Measurements from ENCODE around the gene CCAR1. TPM values are rescaled to one million over a fixed set of nuclear protein-coding genes. Genes with fewer than 3 reads are reported as not detected.

CCAR1 gene
- polyA plus RNA-seq, 1 donor from 2014 or later = 51.4 TPM

- Histone ChIP-seq H3K9me3 (ENCODE audit: low read length) (no peaks in the 10 kb centered on the region), H3K9ac (ENCODE audit: low read length) (no peak overlapping the region), H3K36me3 (ENCODE audit: insufficient read depth, low read length) (no peaks in the 10 kb centered on the region), H3K27me3 (ENCODE audit: insufficient read depth, low read depth, low read length) (no peaks in the 10 kb centered on the region), H3K79me2 (replicated peaks; ENCODE audit: insufficient read depth, low read length) (no peaks in the 10 kb centered on the region), H2AFZ (ENCODE audit: low read depth, low read length) (no peak overlapping the region), H3K4me3 (ENCODE audit: low read length) (no peak overlapping the region), H3K4me2 (ENCODE audit: low read length) (no peak overlapping the region), H4K20me1 (ENCODE audit: insufficient read depth) (no peaks in the 10 kb centered on the region), H3K9me2 (ENCODE audit: insufficient read depth, low read length) (no peaks in the 10 kb centered on the region), H3F3A (ENCODE audit: insufficient read depth, low read length, poor library complexity, severe bottlenecking) (no peaks in the 10 kb centered on the region), H3K27ac (ENCODE audit: low read length) (no peak overlapping the region)
- TF ChIP-seq EP300 (conservative IDR thresholded peaks at IDR 0.05; ENCODE audit: poor library complexity, severe bottlenecking) (no peak), SMC3 (conservative IDR thresholded peaks at IDR 0.05; ENCODE audit: poor library complexity) (no peak)
Observed at GRCh38 chr10:68787813-68788212, 66.8 kb downstream of the CCAR1 start.

GRCh38 chr10:68790476-68790875 is 69.4 kb downstream of the CCAR1 start:
- no peak overlapping the region for H3K9ac ChIP-seq (ENCODE audit: low read length)
- H4K20me1 ChIP-seq (ENCODE audit: insufficient read depth) = no peaks in the 10 kb centered on the region
- H3K9me3 ChIP-seq (ENCODE audit: low read length) = no peaks in the 10 kb centered on the region
- no peak overlapping the region for H3K27ac ChIP-seq (ENCODE audit: low read length)
- no peaks in the 10 kb centered on the region for H3K9me2 ChIP-seq (ENCODE audit: insufficient read depth, low read length)
- no peak overlapping the region for H3K4me3 ChIP-seq (ENCODE audit: low read length)
- H3K36me3 ChIP-seq (ENCODE audit: insufficient read depth, low read length) = no peaks in the 10 kb centered on the region
- H3K27me3 ChIP-seq (ENCODE audit: insufficient read depth, low read depth, low read length) = no peaks in the 10 kb centered on the region
- no peak overlapping the region for H3K4me2 ChIP-seq (ENCODE audit: low read length)
- no peaks in the 10 kb centered on the region for H3F3A ChIP-seq (ENCODE audit: insufficient read depth, low read length, poor library complexity, severe bottlenecking)
- H3K79me2 ChIP-seq (replicated peaks; ENCODE audit: insufficient read depth, low read length) = no peaks in the 10 kb centered on the region
- H2AFZ ChIP-seq (ENCODE audit: low read depth, low read length) = no peak overlapping the region
- TF ChIP-seq MXI1 (conservative IDR thresholded peaks at IDR 0.05; ENCODE audit: poor library complexity, severe bottlenecking) (no peak), EZH2 (IDR thresholded peaks at IDR 0.05; ENCODE audit: borderline replicate concordance, insufficient read depth, low read length, poor library complexity, severe bottlenecking) (no peak), CTCF (IDR thresholded peaks at IDR 0.05; ENCODE audit: poor library complexity, severe bottlenecking) (no peak), POLR2AphosphoS5 (IDR thresholded peaks at IDR 0.05) (no peak), RAD21 (conservative IDR thresholded peaks at IDR 0.05) (no peak), SMC3 (conservative IDR thresholded peaks at IDR 0.05; ENCODE audit: poor library complexity) (no peak), TAF1 (IDR thresholded peaks at IDR 0.05; ENCODE audit: low read depth) (no peak), EP300 (conservative IDR thresholded peaks at IDR 0.05; ENCODE audit: poor library complexity, severe bottlenecking) (no peak), REST (IDR thresholded peaks at IDR 0.05; ENCODE audit: borderline replicate concordance) (no peak)

GRCh38 chr10:68792115-68792514 is 71.1 kb downstream of the CCAR1 start:
- Histone ChIP-seq H3K9me3 (ENCODE audit: low read length) (no peaks in the 10 kb centered on the region), H3K4me3 (ENCODE audit: low read length) (no peak overlapping the region), H3K4me2 (ENCODE audit: low read length) (no peak overlapping the region), H3F3A (ENCODE audit: insufficient read depth, low read length, poor library complexity, severe bottlenecking) (no peaks in the 10 kb centered on the region), H2AFZ (ENCODE audit: low read depth, low read length) (no peak overlapping the region), H3K79me2 (replicated peaks; ENCODE audit: insufficient read depth, low read length) (no peaks in the 10 kb centered on the region), H3K9ac (ENCODE audit: low read length) (no peak overlapping the region), H3K27me3 (ENCODE audit: insufficient read depth, low read depth, low read length) (no peaks in the 10 kb centered on the region), H3K36me3 (ENCODE audit: insufficient read depth, low read length) (peaks cover 6% of the 10 kb centered on the region), H3K9me2 (ENCODE audit: insufficient read depth, low read length) (no peaks in the 10 kb centered on the region), H3K27ac (ENCODE audit: low read length) (no peak overlapping the region), H4K20me1 (ENCODE audit: insufficient read depth) (no peaks in the 10 kb centered on the region)
- TF ChIP-seq EP300 (conservative IDR thresholded peaks at IDR 0.05; ENCODE audit: poor library complexity, severe bottlenecking) (no peak), TAF1 (IDR thresholded peaks at IDR 0.05; ENCODE audit: low read depth) (no peak), RAD21 (conservative IDR thresholded peaks at IDR 0.05) (no peak), CTCF (IDR thresholded peaks at IDR 0.05; ENCODE audit: poor library complexity, severe bottlenecking) (no peak), EZH2 (IDR thresholded peaks at IDR 0.05; ENCODE audit: borderline replicate concordance, insufficient read depth, low read length, poor library complexity, severe bottlenecking) (no peak)

Data from neural cell (in vitro differentiated cells).